ENCODE results near the gene COPB1.

The COPB1 gene

DNA sequence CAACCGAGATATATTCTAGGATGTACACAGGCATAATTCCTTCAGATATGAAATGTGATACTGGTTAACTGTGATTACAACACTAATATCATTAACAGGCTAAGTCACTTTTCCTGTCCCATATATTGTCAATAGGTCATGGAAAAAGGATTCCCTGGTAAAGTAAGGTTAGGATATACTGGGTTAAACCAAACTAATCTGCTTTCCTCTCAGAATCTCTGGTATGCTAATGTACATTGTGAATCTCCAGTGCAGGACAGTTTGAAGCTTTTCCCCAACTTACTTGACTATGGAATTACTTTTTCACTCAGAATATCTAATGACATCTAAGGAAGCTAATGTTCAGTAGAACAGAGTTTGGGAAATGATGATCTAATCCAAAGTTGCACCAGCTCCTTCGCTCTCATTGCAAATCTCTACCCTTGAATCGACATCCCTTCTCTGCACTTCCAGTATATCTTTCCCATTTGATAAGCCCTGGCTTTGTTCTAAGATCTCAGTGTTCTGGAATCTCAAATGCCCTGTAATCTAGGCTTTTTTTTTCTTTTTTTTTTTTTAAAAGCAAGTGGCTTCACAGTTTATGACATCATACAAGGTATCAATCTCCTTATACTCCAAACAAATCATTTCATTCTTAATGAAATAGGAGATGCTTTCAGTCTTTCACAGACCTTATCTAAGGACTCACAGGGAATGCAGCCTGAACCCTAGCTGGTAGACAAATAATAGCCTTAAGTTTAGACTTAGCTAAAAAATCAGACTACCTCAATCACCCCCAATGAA is 43.8 kb downstream of the COPB1 start:
- Histone ChIP-seq H3K4me1 (ENCODE audit: control insufficient read depth, insufficient read depth, low read length, unreplicated experiment) (peaks cover 34% of the 10 kb centered on the region), H3K4me3 (ENCODE audit: low read depth, low read length) (no peak overlapping the region), H3K27me3 (ENCODE audit: insufficient read depth, low read length) (no peaks in the 10 kb centered on the region), H3K36me3 (ENCODE audit: insufficient read depth, low read length) (peaks cover 28% of the 10 kb centered on the region), H3K27ac (ENCODE audit: low read depth, low read length) (peak overlapping the region; percentile 48), H3K79me2 (ENCODE audit: control insufficient read depth, insufficient read depth, low read length, unreplicated experiment) (no peaks in the 10 kb centered on the region), H2AFZ (ENCODE audit: low read length, unreplicated experiment) (no peak overlapping the region)

DNA sequence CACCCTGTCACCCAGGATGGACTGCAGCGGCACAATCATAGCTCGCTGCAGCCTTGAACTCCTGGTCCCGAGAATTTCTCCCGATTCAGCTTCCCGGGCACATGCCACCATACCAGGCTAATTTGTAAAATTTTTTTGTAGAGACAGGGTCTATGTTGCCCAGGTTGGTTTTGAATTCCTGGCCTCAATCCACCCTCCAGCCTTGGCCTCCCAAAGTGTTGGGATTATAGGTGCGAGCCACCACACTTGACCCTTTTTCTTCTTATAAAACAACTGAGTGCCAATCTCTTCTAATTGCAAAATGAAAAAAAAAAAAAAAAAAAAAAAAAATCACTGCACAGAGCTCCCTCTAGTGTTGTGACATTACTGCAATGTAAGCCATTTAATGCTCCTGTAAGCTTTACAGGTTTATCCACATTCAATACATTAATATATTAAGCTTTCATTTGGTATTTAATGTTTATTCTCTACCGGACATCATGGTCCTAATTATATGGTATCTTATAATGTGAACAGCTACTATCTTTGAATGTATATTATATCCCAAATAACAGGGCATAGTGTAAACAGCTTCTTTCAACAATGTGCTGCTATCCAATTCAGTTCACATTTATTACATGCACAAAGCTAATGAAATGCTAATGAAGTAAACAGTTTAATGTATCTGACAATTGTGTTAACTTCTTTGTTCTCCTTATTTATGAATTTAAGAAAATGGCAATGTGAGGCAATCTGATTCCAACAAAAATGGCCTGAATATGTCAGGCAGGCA is 44.6 kb downstream of the COPB1 start:
- Histone ChIP-seq H2AFZ (ENCODE audit: low read length, unreplicated experiment) (no peak overlapping the region), H3K27me3 (ENCODE audit: insufficient read depth, low read length) (no peaks in the 10 kb centered on the region), H3K27ac (ENCODE audit: low read depth, low read length) (peak overlapping the region; percentile 48), H3K79me2 (ENCODE audit: control insufficient read depth, insufficient read depth, low read length, unreplicated experiment) (no peaks in the 10 kb centered on the region), H3K4me3 (ENCODE audit: low read depth, low read length) (no peak overlapping the region), H3K4me1 (ENCODE audit: control insufficient read depth, insufficient read depth, low read length, unreplicated experiment) (peaks cover 34% of the 10 kb centered on the region), H3K36me3 (ENCODE audit: insufficient read depth, low read length) (peaks cover 24% of the 10 kb centered on the region)

DNA sequence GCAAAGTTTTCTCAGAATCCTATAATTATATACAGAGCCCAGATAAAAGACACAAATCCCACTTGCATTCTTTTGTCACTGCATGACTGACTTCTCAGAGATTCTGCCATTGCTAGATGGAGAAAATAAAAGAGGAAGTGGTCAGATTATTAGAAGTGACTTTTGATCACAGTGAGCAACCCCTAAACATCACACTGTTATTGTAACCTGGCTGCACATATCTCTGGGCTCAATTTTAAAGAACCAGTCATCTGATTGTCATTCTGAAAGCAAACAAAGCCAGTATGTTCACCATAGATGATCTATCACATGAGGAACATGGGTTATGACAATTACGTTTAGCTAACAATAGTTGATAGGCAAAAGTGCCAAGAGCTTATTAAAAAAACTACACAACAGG is 47.8 kb downstream of the COPB1 start:
- H3K27me3 ChIP-seq (ENCODE audit: insufficient read depth, low read length) = no peaks in the 10 kb centered on the region
- peaks cover 65% of the 10 kb centered on the region for H3K4me1 ChIP-seq (ENCODE audit: control insufficient read depth, insufficient read depth, low read length, unreplicated experiment)
- peak overlapping the region; percentile 75 for H3K27ac ChIP-seq (ENCODE audit: low read depth, low read length)
- H3K79me2 ChIP-seq (ENCODE audit: control insufficient read depth, insufficient read depth, low read length, unreplicated experiment) = no peaks in the 10 kb centered on the region
- no peak overlapping the region for H3K4me3 ChIP-seq (ENCODE audit: low read depth, low read length)
- H3K36me3 ChIP-seq (ENCODE audit: insufficient read depth, low read length) = peaks cover 21% of the 10 kb centered on the region
- H2AFZ ChIP-seq (ENCODE audit: low read length, unreplicated experiment) = no peak overlapping the region

DNA sequence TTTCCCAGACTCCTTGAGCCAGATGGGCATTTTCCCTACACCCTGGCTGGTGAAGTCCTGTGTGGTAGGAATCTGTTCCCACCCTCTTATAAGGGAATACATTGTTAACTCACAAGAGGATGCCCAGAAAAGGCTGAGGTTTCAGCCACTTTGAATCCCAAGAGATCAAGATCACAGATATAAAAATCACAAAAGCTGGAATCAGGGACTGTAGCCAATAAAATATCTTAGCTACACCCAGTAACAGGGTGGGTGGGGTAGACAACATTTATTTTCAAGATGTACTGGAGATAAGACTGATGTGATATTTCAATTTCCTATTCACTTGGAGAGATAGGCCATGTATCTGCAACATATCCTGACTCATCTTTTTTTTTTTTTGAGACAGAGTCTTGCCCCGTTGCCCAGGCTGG is 50.3 kb downstream of the COPB1 start:
- H3K27me3 ChIP-seq (ENCODE audit: insufficient read depth, low read length) = no peaks in the 10 kb centered on the region
- peaks cover 70% of the 10 kb centered on the region for H3K4me1 ChIP-seq (ENCODE audit: control insufficient read depth, insufficient read depth, low read length, unreplicated experiment)
- no peak overlapping the region for H2AFZ ChIP-seq (ENCODE audit: low read length, unreplicated experiment)
- H3K4me3 ChIP-seq (ENCODE audit: low read depth, low read length) = no peak overlapping the region
- H3K36me3 ChIP-seq (ENCODE audit: insufficient read depth, low read length) = peaks cover 17% of the 10 kb centered on the region
- H3K27ac ChIP-seq (ENCODE audit: low read depth, low read length) = peak overlapping the region; percentile 92
- H3K79me2 ChIP-seq (ENCODE audit: control insufficient read depth, insufficient read depth, low read length, unreplicated experiment) = no peaks in the 10 kb centered on the region

DNA sequence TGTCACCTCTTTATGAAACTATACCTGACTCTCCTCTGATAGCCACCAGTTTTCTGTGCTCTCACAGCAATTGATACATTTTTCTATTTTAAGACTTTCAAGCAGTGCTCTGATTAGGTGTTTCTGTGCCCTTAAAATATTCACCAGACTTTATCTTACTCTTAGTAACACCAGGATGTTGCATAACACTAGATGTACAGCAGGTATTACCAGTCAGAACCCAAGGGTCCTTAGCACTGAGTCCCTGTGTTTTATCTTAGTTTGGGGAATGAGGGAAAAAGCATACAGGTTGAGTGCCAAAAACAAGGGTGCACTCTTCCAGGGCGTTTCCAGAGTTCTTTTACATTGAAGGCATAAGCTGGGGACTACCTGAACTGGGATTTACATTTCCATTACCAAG is 51.4 kb downstream of the COPB1 start:
- H3K27ac ChIP-seq (ENCODE audit: low read depth, low read length) = peak overlapping the region; percentile 92
- H3K27me3 ChIP-seq (ENCODE audit: insufficient read depth, low read length) = no peaks in the 10 kb centered on the region
- peaks cover 81% of the 10 kb centered on the region for H3K4me1 ChIP-seq (ENCODE audit: control insufficient read depth, insufficient read depth, low read length, unreplicated experiment)
- no peaks in the 10 kb centered on the region for H3K79me2 ChIP-seq (ENCODE audit: control insufficient read depth, insufficient read depth, low read length, unreplicated experiment)
- H2AFZ ChIP-seq (ENCODE audit: low read length, unreplicated experiment) = no peak overlapping the region
- peaks cover 16% of the 10 kb centered on the region for H3K36me3 ChIP-seq (ENCODE audit: insufficient read depth, low read length)
- no peak overlapping the region for H3K4me3 ChIP-seq (ENCODE audit: low read depth, low read length)

DNA sequence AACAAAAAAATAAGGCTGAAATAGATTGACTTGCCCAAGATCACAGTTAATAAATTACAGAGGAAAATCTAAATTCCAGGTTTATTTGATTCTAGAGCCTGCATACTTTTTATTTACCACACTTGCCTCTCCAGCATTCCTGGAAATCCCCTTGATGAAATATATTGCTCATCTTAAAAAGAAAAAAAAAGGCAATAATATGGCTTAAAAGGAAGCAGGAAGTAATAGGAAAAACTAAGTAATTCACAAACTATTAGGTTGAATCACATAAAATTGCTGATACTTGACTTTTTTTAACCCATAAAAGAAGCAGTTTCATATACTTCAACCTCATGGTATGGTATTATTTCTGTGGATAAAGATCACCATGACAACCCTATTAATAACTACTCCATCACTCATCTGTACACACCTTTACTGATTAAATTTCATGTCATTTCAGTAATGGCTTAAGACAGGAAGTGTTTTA is 52.9 kb downstream of the COPB1 start:
- H3K27ac ChIP-seq (ENCODE audit: low read depth, low read length) = peak overlapping the region; percentile 92
- H3K36me3 ChIP-seq (ENCODE audit: insufficient read depth, low read length) = peaks cover 1% of the 10 kb centered on the region; the same call in 1 of the 2 replicates
- H3K79me2 ChIP-seq (ENCODE audit: control insufficient read depth, insufficient read depth, low read length, unreplicated experiment) = no peaks in the 10 kb centered on the region
- no peaks in the 10 kb centered on the region for H3K27me3 ChIP-seq (ENCODE audit: insufficient read depth, low read length)
- no peak overlapping the region for H2AFZ ChIP-seq (ENCODE audit: low read length, unreplicated experiment)
- H3K4me3 ChIP-seq (ENCODE audit: low read depth, low read length) = peak overlapping the region; percentile 58
- peaks cover 72% of the 10 kb centered on the region for H3K4me1 ChIP-seq (ENCODE audit: control insufficient read depth, insufficient read depth, low read length, unreplicated experiment)

DNA sequence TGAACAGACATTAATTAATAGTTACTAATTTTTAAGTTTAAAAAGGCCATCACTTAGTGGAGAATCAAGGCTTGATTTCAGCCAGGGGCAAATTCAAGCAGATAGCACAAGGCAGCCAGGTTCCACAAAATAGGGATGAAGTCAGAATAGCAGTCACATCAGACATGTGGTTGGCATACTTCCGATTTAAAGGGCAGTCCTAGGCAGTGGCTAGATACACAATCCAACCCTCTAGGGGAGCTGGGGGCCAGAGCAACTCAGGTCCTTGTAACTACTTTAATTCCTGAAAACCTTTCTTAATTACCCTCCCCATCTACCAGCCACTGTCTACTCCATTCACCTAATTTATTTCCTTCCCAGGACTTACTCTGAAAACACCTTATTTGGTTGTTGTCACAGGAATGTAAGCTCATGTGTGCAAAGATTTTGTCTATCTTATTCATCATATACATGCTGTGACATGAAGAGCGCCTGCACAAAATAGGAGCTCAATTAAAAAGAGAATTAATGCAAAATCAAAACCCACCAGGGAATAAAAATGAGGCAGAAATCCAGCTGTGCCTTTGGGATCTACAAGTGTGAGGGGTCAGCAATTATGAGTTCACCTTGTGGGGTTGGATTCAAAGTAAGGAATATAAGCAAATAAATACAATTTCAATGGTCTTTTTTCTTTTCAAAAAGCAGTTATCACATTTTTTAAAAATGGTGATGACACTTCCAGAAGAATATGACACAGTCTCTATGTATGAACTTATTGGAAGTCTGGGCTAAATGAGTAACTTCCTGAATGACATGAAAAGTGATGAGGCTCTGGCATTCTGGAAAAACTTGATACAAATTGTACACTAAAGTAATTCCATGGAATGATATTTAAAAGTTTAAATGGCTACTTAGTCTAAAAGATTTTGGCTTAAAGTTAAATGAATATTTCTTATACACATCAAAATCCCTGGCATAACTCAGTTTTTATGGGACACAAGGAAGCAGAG is 53.8 kb downstream of the COPB1 start:
- peaks cover 68% of the 10 kb centered on the region for H3K4me1 ChIP-seq (ENCODE audit: control insufficient read depth, insufficient read depth, low read length, unreplicated experiment)
- H3K4me3 ChIP-seq (ENCODE audit: low read depth, low read length) = peak overlapping the region; percentile 58
- H3K27me3 ChIP-seq (ENCODE audit: insufficient read depth, low read length) = no peaks in the 10 kb centered on the region

DNA sequence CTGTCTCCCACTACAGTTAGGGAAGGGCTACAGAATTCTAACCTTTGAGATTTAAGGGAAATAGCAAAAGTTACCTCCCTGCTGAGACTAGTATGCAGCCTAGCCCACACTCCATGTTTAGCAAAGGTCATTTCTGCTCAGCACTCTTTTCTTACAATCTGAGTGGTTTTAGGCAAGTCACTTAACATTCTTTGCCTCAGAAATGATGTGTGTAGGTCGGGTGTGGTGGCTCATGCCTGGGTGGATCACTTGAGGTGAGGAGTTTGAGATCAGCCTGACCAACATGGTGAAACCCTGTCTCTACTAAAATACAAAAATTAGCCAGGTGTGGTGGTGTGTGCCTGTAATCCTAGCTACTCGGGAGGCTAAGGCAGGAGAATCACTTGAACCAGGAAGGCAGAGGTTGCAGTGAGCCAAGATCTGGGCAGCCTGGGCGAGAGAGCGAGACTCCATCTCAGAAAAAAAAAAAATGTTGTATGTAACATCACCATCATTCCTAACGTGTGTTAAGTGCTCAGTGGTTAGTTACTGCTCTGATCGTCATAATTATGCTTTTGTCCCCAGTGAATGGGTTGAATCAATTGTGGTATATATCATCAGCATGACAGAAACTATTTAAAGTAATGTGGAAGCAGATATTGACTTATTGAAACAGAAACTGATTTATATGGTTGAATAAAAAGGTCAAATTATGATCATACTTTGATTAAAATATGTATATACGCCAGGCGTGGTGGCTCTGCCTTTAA is 55.0 kb downstream of the COPB1 start:
- peaks cover 5% of the 10 kb centered on the region; the same call in 1 of the 2 replicates for H3K36me3 ChIP-seq (ENCODE audit: insufficient read depth, low read length)
- no peak overlapping the region for H2AFZ ChIP-seq (ENCODE audit: low read length, unreplicated experiment)
- no peak overlapping the region for H3K4me3 ChIP-seq (ENCODE audit: low read depth, low read length)
- no peaks in the 10 kb centered on the region for H3K79me2 ChIP-seq (ENCODE audit: control insufficient read depth, insufficient read depth, low read length, unreplicated experiment)
- H3K27me3 ChIP-seq (ENCODE audit: insufficient read depth, low read length) = no peaks in the 10 kb centered on the region
- peak overlapping the region; percentile 92 for H3K27ac ChIP-seq (ENCODE audit: low read depth, low read length)
- peaks cover 60% of the 10 kb centered on the region for H3K4me1 ChIP-seq (ENCODE audit: control insufficient read depth, insufficient read depth, low read length, unreplicated experiment)

More for the DNA sequence above, 53.8 kb downstream of the COPB1 start:
- Histone ChIP-seq H3K27ac (ENCODE audit: low read depth, low read length) (peak overlapping the region; percentile 92), H3K36me3 (ENCODE audit: insufficient read depth, low read length) (no peaks in the 10 kb centered on the region), H3K79me2 (ENCODE audit: control insufficient read depth, insufficient read depth, low read length, unreplicated experiment) (no peaks in the 10 kb centered on the region), H2AFZ (ENCODE audit: low read length, unreplicated experiment) (no peak overlapping the region)

DNA sequence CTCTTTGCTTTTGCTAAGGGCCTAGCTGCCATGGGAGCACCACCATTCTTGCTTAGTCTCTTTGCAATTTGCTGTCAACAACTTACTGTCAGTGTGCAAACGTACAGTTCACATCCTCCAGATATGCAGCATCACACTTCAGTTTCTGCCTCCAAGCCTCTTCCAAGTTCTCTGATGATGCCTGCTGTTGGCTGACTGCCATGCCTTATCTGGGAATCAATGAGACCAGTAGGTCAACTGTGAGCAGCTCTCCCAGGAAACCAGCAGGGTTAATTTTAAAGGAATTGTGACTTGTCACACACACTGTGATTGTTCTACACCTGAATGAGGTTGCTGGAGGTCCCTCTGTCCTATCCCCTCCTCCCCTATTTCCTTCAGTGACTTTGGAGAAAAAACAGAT is 56.0 kb downstream of the COPB1 start:
- H3K27ac ChIP-seq (ENCODE audit: low read depth, low read length) = no peak overlapping the region
- no peak overlapping the region for H2AFZ ChIP-seq (ENCODE audit: low read length, unreplicated experiment)
- H3K4me1 ChIP-seq (ENCODE audit: control insufficient read depth, insufficient read depth, low read length, unreplicated experiment) = peaks cover 50% of the 10 kb centered on the region
- H3K36me3 ChIP-seq (ENCODE audit: insufficient read depth, low read length) = peaks cover 9% of the 10 kb centered on the region; the same call in 1 of the 2 replicates
- no peaks in the 10 kb centered on the region for H3K79me2 ChIP-seq (ENCODE audit: control insufficient read depth, insufficient read depth, low read length, unreplicated experiment)
- H3K27me3 ChIP-seq (ENCODE audit: insufficient read depth, low read length) = no peaks in the 10 kb centered on the region
- no peak overlapping the region for H3K4me3 ChIP-seq (ENCODE audit: low read depth, low read length)

Measured in ACC112 (cell line).